GM23338 (cell line): ENCODE data around the gene RNASE11. TPM values are rescaled to one million over a fixed set of nuclear protein-coding genes. Genes with fewer than 3 reads are reported as not detected.

Experiments
- ATAC-seq: fragments of 200-7000 bp; cut with Tn5 transposase; 3 replicates; pipeline ENCODE4 v1.9.1; 2020
- DNase-seq: peaks from one replicate; pipeline ENCODE4 v3.0.0-alpha.2; 2015; ENCODE audit warnings: low spot score
- H2AFZ ChIP-seq: fragments of 200-600 bp; sonication (generic); 2 replicates; pipeline ENCODE4 v1.8.0; 2016; ENCODE audit warnings: antibody characterized with exemption, mild to moderate bottlenecking, moderate library complexity
- H3F3A ChIP-seq: fragments of 200-600 bp; sonication (generic); replicated peaks from 2 replicates; pipeline ENCODE4 v1.8.0; 2017; ENCODE audit warnings: antibody characterized with exemption, mixed run types, low read depth
- H3K27ac ChIP-seq: fragments of 200-600 bp; sonication (generic); 2 replicates; pipeline ENCODE4 v1.6.1; 2016; ENCODE audit warnings: low read depth
- H3K27me3 ChIP-seq: fragments of 200-600 bp; sonication (generic); 2 replicates; pipeline ENCODE4 v1.8.0; 2016; ENCODE audit warnings: mild to moderate bottlenecking, mixed run types, moderate library complexity; ENCODE audit not compliant: insufficient read depth
- H3K36me3 ChIP-seq: fragments of 200-600 bp; sonication (generic); 2 replicates; pipeline ENCODE4 v1.8.0; 2016; ENCODE audit warnings: mild to moderate bottlenecking; ENCODE audit not compliant: insufficient read depth
- H3K4me1 ChIP-seq: fragments of 200-600 bp; sonication (generic); 2 replicates; pipeline ENCODE4 v1.8.0; 2016; ENCODE audit warnings: mild to moderate bottlenecking, moderate library complexity; ENCODE audit not compliant: insufficient read depth
- H3K4me2 ChIP-seq: fragments of 200-600 bp; sonication (generic); 2 replicates; pipeline ENCODE4 v1.7.1; 2017; ENCODE audit warnings: mixed run types
- H3K4me3 ChIP-seq: fragments of 200-600 bp; sonication (generic); 2 replicates; pipeline ENCODE4 v1.6.1; 2016; ENCODE audit warnings: mixed run types
- H3K79me2 ChIP-seq: fragments of 200-600 bp; sonication (generic); replicated peaks from 2 replicates; pipeline ENCODE4 v1.8.0; 2017; ENCODE audit warnings: mild to moderate bottlenecking; ENCODE audit not compliant: insufficient read depth
- H3K9me2 ChIP-seq: fragments of 200-600 bp; sonication (generic); 2 replicates; pipeline ENCODE4 v1.8.0; 2017; ENCODE audit not compliant: insufficient read depth
- H4K20me1 ChIP-seq: fragments of 200-600 bp; sonication (generic); replicated peaks from 2 replicates; pipeline ENCODE4 v1.8.0; 2017; ENCODE audit warnings: mild to moderate bottlenecking; ENCODE audit not compliant: insufficient read depth
- H3K27ac Mint-ChIP-seq: 2 replicates; pipeline ENCODE4 v1.8.0; 2020; ENCODE audit warnings: inconsistent platforms, mild to moderate bottlenecking, moderate library complexity, mixed read lengths
- H3K27me3 Mint-ChIP-seq: 3 replicates; pipeline ENCODE4 v1.8.0; 2022; ENCODE audit warnings: low read depth, mild to moderate bottlenecking, moderate library complexity, mixed read lengths, inconsistent platforms; ENCODE audit not compliant: insufficient read depth, poor library complexity
- H3K36me3 Mint-ChIP-seq: 3 replicates; pipeline ENCODE4 v1.8.0; 2021; ENCODE audit warnings: low read depth, mild to moderate bottlenecking, inconsistent platforms, moderate library complexity, mixed read lengths
- H3K4me1 Mint-ChIP-seq: 3 replicates; pipeline ENCODE4 v1.8.0; 2020; ENCODE audit warnings: mild to moderate bottlenecking, inconsistent platforms, mixed read lengths
- H3K4me3 Mint-ChIP-seq: 3 replicates; pipeline ENCODE4 v1.8.0; 2021; ENCODE audit warnings: moderate library complexity, mild to moderate bottlenecking, inconsistent platforms, mixed read lengths
- H3K9me3 Mint-ChIP-seq: 3 replicates; pipeline ENCODE4 v1.8.0; 2020; ENCODE audit warnings: moderate library complexity, mild to moderate bottlenecking, inconsistent platforms, mixed read lengths
- CREB1 ChIP-seq: fragments of 250-450 bp; sonication (Bioruptor Pico); IDR thresholded peaks from 2 replicates; pipeline ENCODE4 v1.5.0; 2020; ENCODE audit warnings: low read depth, mild to moderate bottlenecking, moderate library complexity
- EZH2 ChIP-seq: fragments of 200-600 bp; sonication (generic); IDR thresholded peaks from one replicate; pipeline ENCODE4 v1.8.0; 2017; ENCODE audit warnings: antibody characterized with exemption, mild to moderate bottlenecking, low read depth; ENCODE audit not compliant: unreplicated experiment
- EZH2phosphoT487 ChIP-seq: fragments of 200-600 bp; sonication (generic); IDR thresholded peaks from one replicate; pipeline ENCODE4 v1.8.1; 2018; ENCODE audit warnings: antibody characterized with exemption; ENCODE audit not compliant: unreplicated experiment
- JUNB ChIP-seq: IDR thresholded peaks from one replicate; pipeline ENCODE4 v1.6.1; 2016; ENCODE audit warnings: antibody characterized with exemption; ENCODE audit not compliant: unreplicated experiment
- NANOG ChIP-seq: IDR thresholded peaks from 2 replicates; pipeline ENCODE4 v1.6.1; 2016; ENCODE audit warnings: antibody characterized with exemption, borderline replicate concordance
- POLR2AphosphoS5 ChIP-seq: IDR thresholded peaks from 2 replicates; pipeline ENCODE4 v1.6.1; 2016; ENCODE audit warnings: antibody characterized with exemption, low read depth
- STAT1 ChIP-seq: IDR thresholded peaks from one replicate; pipeline ENCODE4 v1.6.1; 2016; ENCODE audit warnings: antibody characterized with exemption; ENCODE audit not compliant: unreplicated experiment
- ZNF114 ChIP-seq: fragments of 250-450 bp; sonication (Bioruptor Pico); IDR thresholded peaks from 2 replicates; pipeline ENCODE4 v1.5.0; 2020; ENCODE audit warnings: mild to moderate bottlenecking, moderate library complexity
- ZNF331 ChIP-seq: fragments of 250-450 bp; sonication (Bioruptor Pico); IDR thresholded peaks from 2 replicates; pipeline ENCODE4 v1.5.0; 2020; ENCODE audit warnings: low read depth, mild to moderate bottlenecking, moderate library complexity
- polyA plus RNA-seq: library from polyadenylated mRNA; unstranded; fragments of >200 nt; fragmentation: Nextera tagmentation; extraction: Ambion mirVana; gene quantifications from 2 replicates; pipeline ENCODE4 v1.2.1, GENCODE V29; 2016
- total RNA-seq: library from RNA; depleted of rRNA; stranded (reverse); fragments of >200 nt; shearing (Covaris generic); gene quantifications from 2 replicates; pipeline ENCODE4 v1.2.3, GENCODE V29; 2014
- TF ChIP-seq, protein P1 (sequence below), 2 experiments: fragments of 200-600 bp in 1 of 2; sonication (generic) in 1 of 2; conservative IDR thresholded peaks; 2 replicates each; pipeline versions ENCODE4 v1.5.1 to v1.6.1; 2016 to 2017; ENCODE audit warnings: antibody characterized with exemption in 2 of 2, low read depth in 2 of 2, mild to moderate bottlenecking in 2 of 2, moderate library complexity in 1 of 2
- TF ChIP-seq, protein P2 (sequence below): IDR thresholded peaks from 2 replicates; pipeline ENCODE4 v1.6.1; 2016; ENCODE audit warnings: antibody characterized with exemption
- TF ChIP-seq, protein P3 (sequence below): fragments of 250-450 bp; sonication (Bioruptor Pico); IDR thresholded peaks from 2 replicates; pipeline ENCODE4 v1.5.0; 2020; ENCODE audit warnings: mild to moderate bottlenecking, moderate library complexity
- TF ChIP-seq, protein P4 (sequence below): IDR thresholded peaks from one replicate; pipeline ENCODE4 v1.6.1; 2018; ENCODE audit warnings: antibody characterized with exemption; ENCODE audit not compliant: unreplicated experiment

Gene RNASE11
- total and polyA plus RNA-seq, 2 experiments from 2014 or later = not detected

DNA sequence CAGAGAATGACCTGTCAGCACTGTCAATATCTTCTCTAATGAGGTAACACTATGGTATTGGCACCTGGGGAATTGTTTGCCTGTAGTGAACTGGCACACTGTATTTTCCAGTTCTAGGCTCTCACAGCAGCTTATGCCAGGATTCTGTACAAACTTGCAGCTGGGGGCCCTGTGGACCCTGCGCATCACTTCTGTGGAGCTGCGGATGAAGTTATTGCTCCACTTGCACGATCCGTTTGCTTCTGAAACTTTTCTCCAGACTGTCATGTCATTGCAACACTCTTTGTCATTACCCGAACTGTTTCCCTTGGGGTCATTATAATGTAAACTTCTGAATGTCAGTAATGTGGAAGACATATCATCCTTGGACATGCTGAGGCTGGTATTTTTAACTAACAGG lies 3.9 kb downstream of the RNASE11 start:
- Mint-ChIP-seq H3K4me1 (peaks cover 51% of the 10 kb centered on the region), H3K27ac (peak overlapping the region; percentile 83), H3K36me3 (no peaks in the 10 kb centered on the region), H3K9me3 (no peaks in the 10 kb centered on the region), H3K4me3 (no peak overlapping the region), H3K27me3 (peaks cover under 1% of the 10 kb centered on the region)
- no peaks in the 10 kb centered on the region for H3K79me2 ChIP-seq
- no peak overlapping the region for H3K4me3 ChIP-seq
- H3K36me3 ChIP-seq = no peaks in the 10 kb centered on the region
- H4K20me1 ChIP-seq = no peaks in the 10 kb centered on the region
- H3K4me2 ChIP-seq = peak overlapping the region; percentile 41; the same call in 1 of the 2 replicates
- peaks cover 3% of the 10 kb centered on the region for H3K9me2 ChIP-seq
- ATAC-seq = no peak
- H2AFZ ChIP-seq = no peak overlapping the region
- no peaks in the 10 kb centered on the region for H3K27me3 ChIP-seq
- H3K27ac ChIP-seq = no peak overlapping the region
- peaks cover 57% of the 10 kb centered on the region for H3K4me1 ChIP-seq
- no peak for TF ChIP-seq CREB1 (CRISPR knock-in tag)
- TF ChIP-seq, protein P1, sequence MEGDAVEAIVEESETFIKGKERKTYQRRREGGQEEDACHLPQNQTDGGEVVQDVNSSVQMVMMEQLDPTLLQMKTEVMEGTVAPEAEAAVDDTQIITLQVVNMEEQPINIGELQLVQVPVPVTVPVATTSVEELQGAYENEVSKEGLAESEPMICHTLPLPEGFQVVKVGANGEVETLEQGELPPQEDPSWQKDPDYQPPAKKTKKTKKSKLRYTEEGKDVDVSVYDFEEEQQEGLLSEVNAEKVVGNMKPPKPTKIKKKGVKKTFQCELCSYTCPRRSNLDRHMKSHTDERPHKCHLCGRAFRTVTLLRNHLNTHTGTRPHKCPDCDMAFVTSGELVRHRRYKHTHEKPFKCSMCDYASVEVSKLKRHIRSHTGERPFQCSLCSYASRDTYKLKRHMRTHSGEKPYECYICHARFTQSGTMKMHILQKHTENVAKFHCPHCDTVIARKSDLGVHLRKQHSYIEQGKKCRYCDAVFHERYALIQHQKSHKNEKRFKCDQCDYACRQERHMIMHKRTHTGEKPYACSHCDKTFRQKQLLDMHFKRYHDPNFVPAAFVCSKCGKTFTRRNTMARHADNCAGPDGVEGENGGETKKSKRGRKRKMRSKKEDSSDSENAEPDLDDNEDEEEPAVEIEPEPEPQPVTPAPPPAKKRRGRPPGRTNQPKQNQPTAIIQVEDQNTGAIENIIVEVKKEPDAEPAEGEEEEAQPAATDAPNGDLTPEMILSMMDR (conservative IDR thresholded peaks at IDR 0.05; ENCODE audit: low read depth in 2 of 2) = no peak
- TF ChIP-seq ZNF331 = no peak
- TF ChIP-seq, protein P2, sequence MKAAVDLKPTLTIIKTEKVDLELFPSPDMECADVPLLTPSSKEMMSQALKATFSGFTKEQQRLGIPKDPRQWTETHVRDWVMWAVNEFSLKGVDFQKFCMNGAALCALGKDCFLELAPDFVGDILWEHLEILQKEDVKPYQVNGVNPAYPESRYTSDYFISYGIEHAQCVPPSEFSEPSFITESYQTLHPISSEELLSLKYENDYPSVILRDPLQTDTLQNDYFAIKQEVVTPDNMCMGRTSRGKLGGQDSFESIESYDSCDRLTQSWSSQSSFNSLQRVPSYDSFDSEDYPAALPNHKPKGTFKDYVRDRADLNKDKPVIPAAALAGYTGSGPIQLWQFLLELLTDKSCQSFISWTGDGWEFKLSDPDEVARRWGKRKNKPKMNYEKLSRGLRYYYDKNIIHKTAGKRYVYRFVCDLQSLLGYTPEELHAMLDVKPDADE = no peak
- no peak for TF ChIP-seq EZH2
- TF ChIP-seq POLR2AphosphoS5 = no peak
- TF ChIP-seq STAT1 = no peak
- no peak for TF ChIP-seq ZNF114 (CRISPR knock-in tag)
- TF ChIP-seq, protein P3, sequence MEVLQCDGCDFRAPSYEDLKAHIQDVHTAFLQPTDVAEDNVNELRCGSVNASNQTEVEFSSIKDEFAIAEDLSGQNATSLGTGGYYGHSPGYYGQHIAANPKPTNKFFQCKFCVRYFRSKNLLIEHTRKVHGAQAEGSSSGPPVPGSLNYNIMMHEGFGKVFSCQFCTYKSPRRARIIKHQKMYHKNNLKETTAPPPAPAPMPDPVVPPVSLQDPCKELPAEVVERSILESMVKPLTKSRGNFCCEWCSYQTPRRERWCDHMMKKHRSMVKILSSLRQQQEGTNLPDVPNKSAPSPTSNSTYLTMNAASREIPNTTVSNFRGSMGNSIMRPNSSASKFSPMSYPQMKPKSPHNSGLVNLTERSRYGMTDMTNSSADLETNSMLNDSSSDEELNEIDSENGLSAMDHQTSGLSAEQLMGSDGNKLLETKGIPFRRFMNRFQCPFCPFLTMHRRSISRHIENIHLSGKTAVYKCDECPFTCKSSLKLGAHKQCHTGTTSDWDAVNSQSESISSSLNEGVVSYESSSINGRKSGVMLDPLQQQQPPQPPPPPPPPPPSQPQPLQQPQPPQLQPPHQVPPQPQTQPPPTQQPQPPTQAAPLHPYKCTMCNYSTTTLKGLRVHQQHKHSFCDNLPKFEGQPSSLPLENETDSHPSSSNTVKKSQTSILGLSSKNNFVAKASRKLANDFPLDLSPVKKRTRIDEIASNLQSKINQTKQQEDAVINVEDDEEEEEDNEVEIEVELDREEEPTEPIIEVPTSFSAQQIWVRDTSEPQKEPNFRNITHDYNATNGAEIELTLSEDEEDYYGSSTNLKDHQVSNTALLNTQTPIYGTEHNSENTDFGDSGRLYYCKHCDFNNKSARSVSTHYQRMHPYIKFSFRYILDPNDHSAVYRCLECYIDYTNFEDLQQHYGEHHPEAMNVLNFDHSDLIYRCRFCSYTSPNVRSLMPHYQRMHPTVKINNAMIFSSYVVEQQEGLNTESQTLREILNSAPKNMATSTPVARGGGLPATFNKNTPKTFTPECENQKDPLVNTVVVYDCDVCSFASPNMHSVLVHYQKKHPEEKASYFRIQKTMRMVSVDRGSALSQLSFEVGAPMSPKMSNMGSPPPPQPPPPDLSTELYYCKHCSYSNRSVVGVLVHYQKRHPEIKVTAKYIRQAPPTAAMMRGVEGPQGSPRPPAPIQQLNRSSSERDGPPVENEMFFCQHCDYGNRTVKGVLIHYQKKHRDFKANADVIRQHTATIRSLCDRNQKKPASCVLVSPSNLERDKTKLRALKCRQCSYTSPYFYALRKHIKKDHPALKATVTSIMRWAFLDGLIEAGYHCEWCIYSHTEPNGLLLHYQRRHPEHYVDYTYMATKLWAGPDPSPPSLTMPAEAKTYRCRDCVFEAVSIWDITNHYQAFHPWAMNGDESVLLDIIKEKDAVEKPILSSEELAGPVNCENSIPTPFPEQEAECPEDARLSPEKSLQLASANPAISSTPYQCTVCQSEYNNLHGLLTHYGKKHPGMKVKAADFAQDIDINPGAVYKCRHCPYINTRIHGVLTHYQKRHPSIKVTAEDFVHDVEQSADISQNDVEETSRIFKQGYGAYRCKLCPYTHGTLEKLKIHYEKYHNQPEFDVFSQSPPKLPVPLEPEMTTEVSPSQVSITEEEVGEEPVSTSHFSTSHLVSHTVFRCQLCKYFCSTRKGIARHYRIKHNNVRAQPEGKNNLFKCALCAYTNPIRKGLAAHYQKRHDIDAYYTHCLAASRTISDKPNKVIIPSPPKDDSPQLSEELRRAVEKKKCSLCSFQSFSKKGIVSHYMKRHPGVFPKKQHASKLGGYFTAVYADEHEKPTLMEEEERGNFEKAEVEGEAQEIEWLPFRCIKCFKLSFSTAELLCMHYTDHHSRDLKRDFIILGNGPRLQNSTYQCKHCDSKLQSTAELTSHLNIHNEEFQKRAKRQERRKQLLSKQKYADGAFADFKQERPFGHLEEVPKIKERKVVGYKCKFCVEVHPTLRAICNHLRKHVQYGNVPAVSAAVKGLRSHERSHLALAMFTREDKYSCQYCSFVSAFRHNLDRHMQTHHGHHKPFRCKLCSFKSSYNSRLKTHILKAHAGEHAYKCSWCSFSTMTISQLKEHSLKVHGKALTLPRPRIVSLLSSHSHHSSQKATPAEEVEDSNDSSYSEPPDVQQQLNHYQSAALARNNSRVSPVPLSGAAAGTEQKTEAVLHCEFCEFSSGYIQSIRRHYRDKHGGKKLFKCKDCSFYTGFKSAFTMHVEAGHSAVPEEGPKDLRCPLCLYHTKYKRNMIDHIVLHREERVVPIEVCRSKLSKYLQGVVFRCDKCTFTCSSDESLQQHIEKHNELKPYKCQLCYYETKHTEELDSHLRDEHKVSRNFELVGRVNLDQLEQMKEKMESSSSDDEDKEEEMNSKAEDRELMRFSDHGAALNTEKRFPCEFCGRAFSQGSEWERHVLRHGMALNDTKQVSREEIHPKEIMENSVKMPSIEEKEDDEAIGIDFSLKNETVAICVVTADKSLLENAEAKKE = no peak
- TF ChIP-seq EZH2phosphoT487 = no peak
- TF ChIP-seq NANOG = no peak
- TF ChIP-seq, protein P4, sequence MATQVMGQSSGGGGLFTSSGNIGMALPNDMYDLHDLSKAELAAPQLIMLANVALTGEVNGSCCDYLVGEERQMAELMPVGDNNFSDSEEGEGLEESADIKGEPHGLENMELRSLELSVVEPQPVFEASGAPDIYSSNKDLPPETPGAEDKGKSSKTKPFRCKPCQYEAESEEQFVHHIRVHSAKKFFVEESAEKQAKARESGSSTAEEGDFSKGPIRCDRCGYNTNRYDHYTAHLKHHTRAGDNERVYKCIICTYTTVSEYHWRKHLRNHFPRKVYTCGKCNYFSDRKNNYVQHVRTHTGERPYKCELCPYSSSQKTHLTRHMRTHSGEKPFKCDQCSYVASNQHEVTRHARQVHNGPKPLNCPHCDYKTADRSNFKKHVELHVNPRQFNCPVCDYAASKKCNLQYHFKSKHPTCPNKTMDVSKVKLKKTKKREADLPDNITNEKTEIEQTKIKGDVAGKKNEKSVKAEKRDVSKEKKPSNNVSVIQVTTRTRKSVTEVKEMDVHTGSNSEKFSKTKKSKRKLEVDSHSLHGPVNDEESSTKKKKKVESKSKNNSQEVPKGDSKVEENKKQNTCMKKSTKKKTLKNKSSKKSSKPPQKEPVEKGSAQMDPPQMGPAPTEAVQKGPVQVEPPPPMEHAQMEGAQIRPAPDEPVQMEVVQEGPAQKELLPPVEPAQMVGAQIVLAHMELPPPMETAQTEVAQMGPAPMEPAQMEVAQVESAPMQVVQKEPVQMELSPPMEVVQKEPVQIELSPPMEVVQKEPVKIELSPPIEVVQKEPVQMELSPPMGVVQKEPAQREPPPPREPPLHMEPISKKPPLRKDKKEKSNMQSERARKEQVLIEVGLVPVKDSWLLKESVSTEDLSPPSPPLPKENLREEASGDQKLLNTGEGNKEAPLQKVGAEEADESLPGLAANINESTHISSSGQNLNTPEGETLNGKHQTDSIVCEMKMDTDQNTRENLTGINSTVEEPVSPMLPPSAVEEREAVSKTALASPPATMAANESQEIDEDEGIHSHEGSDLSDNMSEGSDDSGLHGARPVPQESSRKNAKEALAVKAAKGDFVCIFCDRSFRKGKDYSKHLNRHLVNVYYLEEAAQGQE = no peak
- no peak for TF ChIP-seq JUNB
- no peaks in the 10 kb centered on the region for H3F3A ChIP-seq
- no peak for DNase-seq
